SK-N-DZ (cell line): ENCODE results near the gene PRKCH.
A peak's percentile ranks its signal among the peaks of the same experiment; 100 is the strongest.
"Not testable (repeated sequence)": the region's sequence is repeated elsewhere in the genome, so short reads cannot be mapped to it uniquely, and the experiment has no call there.

ENCODE experiments used
- DNase-seq: peaks from one replicate; pipeline ENCODE4 v3.0.0-alpha.2; 2015; ENCODE audit warnings: low spot score

PRKCH gene

DNA sequence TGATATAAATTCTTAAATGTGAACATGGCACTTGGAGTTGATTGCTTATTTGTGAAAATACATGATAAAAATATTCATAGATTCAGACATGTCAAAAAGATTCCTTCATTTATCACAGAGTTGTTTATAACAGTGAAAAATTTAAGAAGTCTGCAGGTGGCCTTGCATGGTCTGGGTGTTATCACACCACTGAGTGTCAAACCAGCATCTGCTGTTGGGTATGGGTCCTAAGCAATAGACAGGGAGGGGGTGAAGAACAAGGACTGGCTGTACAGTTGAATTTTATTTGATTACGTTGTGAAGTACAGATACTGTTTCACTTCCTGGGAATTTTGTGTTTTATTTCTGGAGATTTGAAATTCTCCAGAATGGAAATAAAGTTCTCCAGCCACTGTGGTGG, 193.5 kb downstream of the PRKCH start:
- DNase-seq = peak; percentile 19

DNA sequence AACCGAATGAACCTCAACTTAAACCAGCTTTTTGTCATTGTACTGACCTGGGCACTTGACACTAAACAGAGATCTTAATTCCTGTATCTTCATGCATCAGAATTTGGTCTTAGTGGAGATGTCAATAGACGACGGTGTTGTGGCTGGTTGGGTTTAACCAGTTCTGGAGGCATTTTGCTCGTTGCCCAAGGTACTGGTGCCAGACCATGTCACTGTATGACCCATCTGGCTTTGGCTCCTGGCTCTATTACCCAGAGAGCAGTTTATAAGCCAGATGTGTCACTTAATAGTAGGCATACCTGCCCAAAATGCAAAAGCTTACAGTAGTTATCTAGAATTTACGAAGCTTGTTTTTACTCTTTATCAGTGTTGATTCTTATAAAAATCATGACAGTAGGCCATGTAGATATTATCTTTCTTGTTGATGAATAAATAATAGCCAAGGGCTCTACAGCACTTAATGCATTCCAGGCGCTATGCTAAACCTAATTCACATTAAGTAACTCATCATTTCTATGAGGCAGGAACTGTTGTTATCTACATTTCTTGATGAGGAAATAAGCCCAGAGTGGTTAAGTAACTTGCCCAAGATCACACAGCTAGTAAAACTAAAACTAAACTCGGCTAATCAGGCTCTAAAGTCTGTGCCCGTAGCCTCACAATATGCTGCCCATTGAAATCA, 194.2 kb downstream of the PRKCH start:
- peak; percentile 27 for DNase-seq

- DNase-seq = no peak
Measured at GRCh38 chr14:61516118-61516743, 194.9 kb downstream of the PRKCH start.

DNA sequence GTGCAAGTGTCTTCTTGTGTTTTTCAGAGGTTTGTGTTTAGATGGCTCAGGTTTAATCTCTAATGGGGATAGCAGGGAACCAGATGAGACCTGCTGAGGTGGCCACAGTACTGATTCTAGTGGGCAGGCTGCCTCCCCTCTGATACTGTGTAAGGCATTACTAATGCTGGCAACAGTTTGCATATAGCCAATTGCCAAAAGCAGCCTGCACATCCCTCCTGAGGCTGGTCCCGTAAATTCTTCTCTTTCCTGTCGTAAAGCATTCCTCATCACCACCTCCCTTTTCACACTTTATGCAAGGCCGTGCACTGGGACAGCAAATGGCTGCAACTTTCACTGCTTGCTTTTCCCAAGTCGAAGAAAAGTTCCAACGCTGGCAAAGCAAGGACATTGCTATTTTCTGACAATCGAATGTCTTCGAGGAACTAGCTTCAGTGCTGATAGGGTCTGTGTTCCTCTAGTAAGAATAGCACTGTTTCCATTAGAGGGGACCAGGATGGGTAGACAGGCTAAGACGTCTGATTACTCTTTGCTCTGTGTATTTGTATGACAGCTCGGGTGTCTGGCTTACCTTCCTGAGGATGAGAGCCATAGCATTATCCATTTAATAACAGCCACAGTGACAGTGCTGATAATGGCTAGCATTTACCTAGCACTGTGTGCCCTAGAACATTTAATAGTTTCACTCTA, 195.7 kb downstream of the PRKCH start:
- no peak for DNase-seq

DNA sequence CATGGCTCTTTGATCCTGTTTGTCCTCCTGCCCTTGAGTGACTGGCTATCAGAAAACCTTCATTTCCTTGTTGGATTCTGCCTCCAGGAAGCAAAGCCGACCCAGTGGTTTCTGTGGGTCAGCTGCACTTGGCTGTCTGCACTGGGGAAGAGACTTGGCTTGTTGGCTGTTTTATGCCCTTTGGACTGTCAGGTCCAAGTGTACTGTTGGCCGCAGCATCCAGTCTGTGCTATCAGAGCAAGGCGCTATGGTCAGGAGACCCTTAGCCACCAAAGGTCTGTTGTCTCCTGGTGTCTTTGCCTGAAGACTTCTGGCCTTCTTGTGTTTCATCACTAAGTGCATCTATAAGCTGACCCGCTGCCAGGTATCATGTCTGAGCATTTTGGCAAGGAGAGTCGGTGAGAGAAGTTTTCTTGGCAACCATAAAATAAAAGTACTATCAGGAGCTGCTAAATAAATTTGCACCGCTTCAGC, 196.6 kb downstream of the PRKCH start:
- no peak for DNase-seq

- DNase-seq = no peak
Measured at GRCh38 chr14:61518403-61518802, 197.0 kb downstream of the PRKCH start.

DNA sequence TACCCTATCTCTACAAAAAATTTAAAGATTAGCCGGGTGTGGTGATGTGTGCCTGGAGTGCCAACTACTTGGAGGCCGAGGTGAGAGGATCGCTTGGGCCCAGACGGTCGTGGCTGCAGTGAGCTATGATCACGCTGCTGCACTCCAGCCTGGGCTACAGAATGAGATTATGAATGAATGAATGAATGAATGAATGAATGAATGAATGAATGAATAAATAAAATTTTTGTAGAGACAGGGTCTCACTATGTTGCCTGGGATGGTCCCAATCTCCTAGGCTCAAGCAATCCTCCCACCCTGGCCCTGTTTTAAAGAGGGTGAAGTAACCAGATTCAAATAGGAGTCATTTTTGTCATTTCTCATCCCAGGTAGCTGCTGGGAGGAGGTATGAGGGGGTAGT, 197.7 kb downstream of the PRKCH start:
- no peak for DNase-seq

DNA sequence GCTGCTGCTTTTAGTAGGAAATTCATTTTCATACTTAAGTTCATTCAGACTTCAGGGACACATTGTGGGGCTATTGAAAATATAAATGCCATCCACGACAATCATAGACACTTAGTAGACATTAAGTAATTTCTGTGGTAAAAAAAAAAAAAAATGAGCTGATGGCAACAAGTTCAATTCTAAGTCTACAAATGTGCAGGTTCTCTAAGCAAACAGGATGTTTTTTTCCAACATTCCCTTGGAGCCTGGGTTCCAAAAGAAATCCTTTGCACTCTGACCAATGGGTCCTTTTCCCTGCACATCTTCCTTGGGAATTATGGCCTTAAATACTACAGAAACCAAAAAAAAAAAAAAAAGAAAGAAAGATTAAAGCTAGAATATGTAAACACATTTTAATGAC, 198.4 kb downstream of the PRKCH start:
- DNase-seq = no peak

DNA sequence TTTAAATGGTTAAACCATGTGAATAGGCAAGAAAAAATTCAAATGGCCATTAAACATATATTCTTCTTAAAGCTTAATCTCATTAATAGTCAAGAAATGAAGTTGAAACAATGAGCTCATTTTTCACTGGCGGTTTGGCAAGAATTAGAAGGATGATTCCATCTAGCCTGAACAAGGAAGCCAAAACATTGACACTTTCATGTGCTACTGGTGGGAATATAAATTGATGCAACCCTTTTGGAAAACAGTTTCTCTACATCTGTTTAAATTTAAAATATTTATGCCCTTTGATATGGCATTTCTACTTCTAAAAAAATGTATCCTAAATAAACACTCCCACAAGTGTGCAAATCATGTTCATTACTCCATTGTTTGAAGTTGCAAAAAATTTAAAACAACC, 199.2 kb downstream of the PRKCH start:
- no peak for DNase-seq

DNA sequence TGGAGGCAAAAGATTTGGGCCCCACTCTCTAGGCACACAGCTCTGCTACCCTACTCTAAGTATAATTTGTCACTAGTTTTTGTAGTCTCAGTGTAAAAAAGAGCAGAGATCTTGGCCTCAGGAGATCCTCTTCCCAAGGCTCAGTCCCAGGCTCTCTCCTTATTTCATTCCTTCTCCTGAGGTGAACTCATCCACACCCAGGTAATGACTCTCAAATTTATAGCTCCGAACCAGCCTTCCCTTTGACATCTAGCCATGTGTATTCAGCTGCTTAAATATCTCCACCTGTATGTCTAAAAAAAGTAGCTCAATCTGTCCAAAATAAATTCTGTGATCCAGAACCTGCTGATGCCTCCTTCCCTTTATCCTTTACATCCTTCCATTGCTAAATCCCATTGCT, 200.4 kb downstream of the PRKCH start:
- no peak for DNase-seq

DNA sequence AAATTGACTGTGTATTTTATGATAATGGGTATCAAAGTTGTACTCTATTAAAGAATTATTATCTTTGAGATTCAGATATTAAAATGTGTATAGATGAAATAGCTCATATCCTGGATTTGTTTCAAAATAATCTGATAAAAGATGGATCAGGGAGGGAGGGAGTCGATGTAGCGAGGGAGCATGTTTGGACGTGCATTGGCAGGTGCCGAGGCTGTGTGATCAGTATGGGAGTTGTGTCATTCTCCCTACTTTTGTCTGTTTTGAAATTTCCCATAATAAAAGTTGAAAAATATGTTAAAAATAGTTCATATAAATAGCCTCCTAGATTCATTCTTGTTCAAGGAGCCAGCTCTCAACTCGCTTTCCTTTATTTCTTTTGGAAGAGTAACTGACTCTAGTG, 202.4 kb downstream of the PRKCH start:
- no peak for DNase-seq

- DNase-seq = no peak
Measured at GRCh38 chr14:61524211-61524806, 202.9 kb downstream of the PRKCH start.

DNA sequence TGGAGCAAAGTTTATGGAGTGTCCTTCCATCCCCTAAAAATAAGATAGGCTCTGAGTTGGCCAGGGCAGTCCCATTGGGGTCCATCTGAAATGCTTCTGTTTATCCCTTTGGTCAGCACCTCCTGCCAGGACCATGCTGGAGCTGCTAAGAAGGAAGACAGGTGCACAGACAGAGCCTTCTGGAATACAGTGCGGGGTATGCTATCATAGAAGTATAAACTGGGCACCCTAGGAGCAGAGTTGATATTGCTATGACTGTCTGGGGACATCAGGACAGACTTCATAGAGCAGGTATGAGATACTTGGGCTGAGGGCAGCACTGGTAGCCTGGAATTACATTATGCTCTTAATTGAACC, 203.5 kb downstream of the PRKCH start:
- no peak for DNase-seq

DNA sequence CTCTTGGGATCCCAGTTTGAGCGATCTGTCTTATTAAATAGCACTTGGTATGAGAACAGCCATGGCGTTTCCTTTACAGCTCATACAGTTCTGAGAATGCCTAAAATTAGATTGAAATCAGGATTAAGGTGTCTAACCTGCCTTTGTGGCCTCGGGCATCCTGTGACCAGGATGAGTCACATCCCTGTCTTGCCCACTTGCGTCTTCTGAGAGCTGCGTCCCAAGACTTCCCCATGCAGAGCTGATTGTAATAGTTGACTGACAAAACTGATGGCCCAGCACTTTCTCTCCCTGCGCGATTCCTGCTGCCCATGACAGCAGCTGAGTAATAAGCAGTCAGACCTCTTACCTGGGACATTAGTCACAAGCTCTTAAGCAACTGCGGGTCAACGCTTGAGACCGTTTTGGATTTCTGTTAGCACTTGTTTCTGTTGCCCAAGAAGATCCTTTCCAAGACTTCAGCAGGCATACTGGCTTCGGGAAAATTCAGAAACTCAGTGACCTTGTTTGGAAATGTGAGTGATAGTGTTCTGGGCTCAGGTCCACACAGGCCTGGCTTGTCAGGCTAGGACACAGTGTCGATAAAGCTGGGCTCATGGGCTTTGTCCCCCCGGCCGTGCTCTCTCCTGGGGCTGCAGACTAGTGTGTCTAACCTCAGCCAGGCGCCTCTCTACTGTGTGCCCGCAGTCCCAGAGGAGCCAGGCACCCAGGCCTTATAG, 204.1 kb downstream of the PRKCH start:
- DNase-seq = peak; percentile 56

- DNase-seq = no peak
Measured at GRCh38 chr14:61526405-61527312, 205.3 kb downstream of the PRKCH start.

- no peak for DNase-seq
Measured at GRCh38 chr14:61527325-61528100, 206.1 kb downstream of the PRKCH start.

GRCh38 chr14:61528591-61529021, 207.2 kb downstream of the PRKCH start:
- DNase-seq = no peak

DNA sequence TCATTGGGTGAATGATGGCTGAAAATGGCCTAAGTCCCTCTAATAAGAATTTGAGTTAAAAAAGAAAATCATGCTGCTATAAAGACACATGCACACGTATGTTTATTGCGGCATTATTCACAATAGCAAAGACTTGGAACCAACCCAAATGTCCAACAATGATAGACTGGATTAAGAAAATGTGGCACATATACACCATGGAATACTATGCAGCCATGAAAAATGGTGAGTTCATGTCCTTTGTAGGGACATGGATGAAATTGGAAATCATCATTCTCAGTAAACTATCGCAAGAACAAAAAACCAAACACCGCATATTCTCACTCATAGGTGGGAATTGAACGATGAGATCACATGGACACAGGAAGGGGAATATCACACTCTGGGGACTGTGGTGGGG, 208.0 kb downstream of the PRKCH start:
- not testable (repeated sequence) for DNase-seq

DNA sequence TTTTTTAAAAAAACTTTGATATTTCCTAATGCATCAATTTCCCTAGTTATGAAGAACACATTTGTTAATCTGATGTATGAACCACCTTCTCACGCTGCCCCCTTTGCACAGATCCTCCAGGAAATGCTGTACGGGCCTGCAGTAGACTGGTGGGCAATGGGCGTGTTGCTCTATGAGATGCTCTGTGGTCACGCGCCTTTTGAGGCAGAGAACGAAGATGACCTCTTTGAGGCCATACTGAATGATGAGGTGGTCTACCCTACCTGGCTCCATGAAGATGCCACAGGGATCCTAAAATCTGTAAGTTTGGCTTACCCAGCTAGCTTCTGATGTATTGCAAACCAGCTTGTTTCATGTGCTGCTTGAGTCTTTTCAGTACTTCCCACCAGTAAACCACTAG, 208.9 kb downstream of the PRKCH start:
- no peak for DNase-seq

DNA sequence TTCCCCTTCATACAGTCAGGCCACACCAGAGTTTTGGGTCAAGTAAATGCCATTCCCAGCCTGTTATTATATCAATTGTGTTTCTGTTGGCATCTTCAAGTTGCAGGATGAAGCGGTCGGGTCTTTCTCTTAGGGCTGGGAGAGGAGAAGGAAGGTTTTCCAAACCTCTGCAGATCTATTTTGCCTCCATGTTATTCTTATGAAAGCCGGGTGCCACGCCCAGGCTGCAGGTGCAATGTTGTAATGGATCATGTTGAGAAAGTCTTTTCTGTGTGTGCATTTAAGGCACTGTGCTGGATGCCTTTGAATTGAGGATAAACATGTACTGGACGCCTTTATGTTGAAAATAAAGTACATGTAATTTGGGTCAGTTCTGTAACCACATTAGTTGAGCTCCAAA, 209.5 kb downstream of the PRKCH start:
- DNase-seq = no peak
